Activated T-helper 1 cell treated with anti-CD3 and anti-CD28 coated beads, Interleukin-2, amount 50 U/mL, for 16 hours (primary cell): Measurements from ENCODE around the gene SKI.
"Not testable (repeated sequence)": the region's sequence is repeated elsewhere in the genome, so short reads cannot be mapped to it uniquely, and the experiment has no call there.

ENCODE experiments used
- DNase-seq, 2 donors: peaks; one replicate each; pipeline ENCODE4 v3.0.0-alpha.2; 2020; ENCODE audit warnings: low read depth in 1 of 2, low spot score in 1 of 2

The SKI gene

GRCh38 chr1:2259668-2260402 lies 31.7 kb downstream of the SKI start:
- DNase-seq: no peak

GRCh38 chr1:2260470-2260869 lies 32.4 kb downstream of the SKI start:
- DNase-seq: not testable (repeated sequence)

- no peak for DNase-seq
These were observed 32.8 kb downstream of the SKI start for GRCh38 chr1:2260917-2261316.

GRCh38 chr1:2261476-2262395 lies 33.6 kb downstream of the SKI start:
- not testable (repeated sequence) for DNase-seq

- no peak for DNase-seq
These were observed 38.3 kb downstream of the SKI start for GRCh38 chr1:2266301-2266975.

- DNase-seq: no peak
These were observed 39.1 kb downstream of the SKI start for GRCh38 chr1:2267051-2267830.

GRCh38 chr1:2267862-2268261 lies 39.7 kb downstream of the SKI start:
- DNase-seq: no peak

- DNase-seq: no peak
These were observed 40.4 kb downstream of the SKI start for GRCh38 chr1:2268285-2269056.

GRCh38 chr1:2269193-2269921 lies 41.2 kb downstream of the SKI start:
- no peak for DNase-seq

- no peak for DNase-seq
These were observed 41.8 kb downstream of the SKI start for GRCh38 chr1:2269922-2270259.

GRCh38 chr1:2270260-2271100 lies 42.4 kb downstream of the SKI start:
- no peak for DNase-seq

- DNase-seq: no peak
These were observed 43.1 kb downstream of the SKI start for GRCh38 chr1:2271211-2271721.

- DNase-seq: no peak
These were observed 43.9 kb downstream of the SKI start for GRCh38 chr1:2271841-2272655.

- DNase-seq: no peak
These were observed 44.7 kb downstream of the SKI start for GRCh38 chr1:2272686-2273400.

GRCh38 chr1:2273401-2274090 lies 45.4 kb downstream of the SKI start:
- DNase-seq: no peak

GRCh38 chr1:2274231-2274928 lies 46.3 kb downstream of the SKI start:
- DNase-seq: no peak
